ENCODE results near the gene CDC34.

- TF ChIP-seq POLR2A (IDR thresholded peaks at IDR 0.05) (no peak), CTCF (IDR thresholded peaks at IDR 0.05) (no peak)
Measured at GRCh38 chr19:566844-567243, 35.3 kb downstream of the CDC34 start.
